ENCODE data around the gene SPTBN2.

DNA sequence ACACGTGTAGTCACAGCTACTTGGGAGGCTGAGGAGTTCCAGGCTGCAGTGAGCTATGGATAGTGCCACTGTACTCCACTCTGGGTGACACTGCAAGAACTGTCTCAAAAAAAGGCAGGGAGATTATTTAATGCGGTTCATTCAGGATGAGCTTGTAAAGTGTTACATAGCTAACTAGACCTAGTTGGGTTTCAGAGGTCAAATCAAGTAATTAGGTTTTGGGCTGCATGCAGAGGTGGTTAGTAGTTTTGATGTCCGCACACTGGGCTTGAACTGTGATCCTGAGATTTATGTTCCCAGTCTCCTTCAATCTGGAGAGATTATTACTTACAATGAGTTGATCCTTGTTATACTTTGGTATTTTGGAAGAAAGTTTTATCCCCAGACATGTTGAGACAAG is 92.6 kb downstream of the SPTBN2 start:
- no peak for TF ChIP-seq SP4 (IDR thresholded peaks at IDR 0.05; ENCODE audit: low read length)
- TF ChIP-seq, protein P1, sequence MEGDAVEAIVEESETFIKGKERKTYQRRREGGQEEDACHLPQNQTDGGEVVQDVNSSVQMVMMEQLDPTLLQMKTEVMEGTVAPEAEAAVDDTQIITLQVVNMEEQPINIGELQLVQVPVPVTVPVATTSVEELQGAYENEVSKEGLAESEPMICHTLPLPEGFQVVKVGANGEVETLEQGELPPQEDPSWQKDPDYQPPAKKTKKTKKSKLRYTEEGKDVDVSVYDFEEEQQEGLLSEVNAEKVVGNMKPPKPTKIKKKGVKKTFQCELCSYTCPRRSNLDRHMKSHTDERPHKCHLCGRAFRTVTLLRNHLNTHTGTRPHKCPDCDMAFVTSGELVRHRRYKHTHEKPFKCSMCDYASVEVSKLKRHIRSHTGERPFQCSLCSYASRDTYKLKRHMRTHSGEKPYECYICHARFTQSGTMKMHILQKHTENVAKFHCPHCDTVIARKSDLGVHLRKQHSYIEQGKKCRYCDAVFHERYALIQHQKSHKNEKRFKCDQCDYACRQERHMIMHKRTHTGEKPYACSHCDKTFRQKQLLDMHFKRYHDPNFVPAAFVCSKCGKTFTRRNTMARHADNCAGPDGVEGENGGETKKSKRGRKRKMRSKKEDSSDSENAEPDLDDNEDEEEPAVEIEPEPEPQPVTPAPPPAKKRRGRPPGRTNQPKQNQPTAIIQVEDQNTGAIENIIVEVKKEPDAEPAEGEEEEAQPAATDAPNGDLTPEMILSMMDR (IDR thresholded peaks at IDR 0.05; ENCODE audit: control extremely low read depth in 1 of 3, insufficient read depth in 1 of 3, low read depth in 1 of 3, low read length in 3 of 3) = no peak
- TF ChIP-seq SUZ12 (IDR thresholded peaks at IDR 0.05; ENCODE audit: low read length) = no peak
- no peak for TF ChIP-seq ZNF274 (IDR thresholded peaks at IDR 0.05; ENCODE audit: borderline replicate concordance, extremely low read depth, low read length)

Data from H1 (cell line).